GM12878 (cell line): ENCODE data around the gene KAZN. TPM values are rescaled to one million over a fixed set of nuclear protein-coding genes. Genes with fewer than 3 reads are reported as not detected.

Experiments used
- ATAC-seq: fragments of 200-7000 bp; cut with Tn5 transposase; 3 replicates; pipeline ENCODE4 v1.9.1; 2020; ENCODE audit warnings: mild to moderate bottlenecking, moderate library complexity
- BruUV-seq: library from RNA; stranded (reverse); fragments of 400-500 nt; replicated peaks from 2 replicates; lab custom pipeline; 2021; lab: Mats Ljungman, UMichigan
- CTCF ChIA-PET: fragments of 300-600 bp; sonication (Branson Sonifier 250); formaldehyde crosslinking; extraction: SDS; loops from one replicate; lab custom pipeline; 2021; ENCODE audit warnings: inconsistent platforms; lab: Yijun Ruan, JAX
- POLR2A ChIA-PET: fragments of 350-600 bp; formaldehyde crosslinking; extraction: SDS; loops from one replicate; lab custom pipeline; 2021; ENCODE audit warnings: inconsistent platforms; lab: Charles Lee
- RAD21 ChIA-PET: fragments of 300-600 bp; sonication (Branson Sonifier 250); formaldehyde crosslinking; loops from one replicate; lab custom pipeline; 2023; ENCODE audit warnings: antibody characterized with exemption; ENCODE audit not compliant: unreplicated experiment; lab: Charles Lee
- SMC1A ChIA-PET: fragments of 300-600 bp; sonication (Branson Sonifier 250); formaldehyde crosslinking; loops from one replicate; lab custom pipeline; 2023; ENCODE audit not compliant: unreplicated experiment, uncharacterized antibody; lab: Charles Lee
- DNase-seq: peaks from one replicate; pipeline ENCODE4 v3.0.0-alpha.2; 2011; ENCODE audit warnings: low read depth, low spot score
- FAIRE-seq: peaks from 3 replicates; lab custom pipeline; 2011; peaks lifted over from hg19 to GRCh38; lab: Jason Lieb, UNC
- H2AFZ ChIP-seq: 2 replicates; pipeline ENCODE4 v1.6.0; 2011; ENCODE audit warnings: low read depth, low read length, control low read depth; ENCODE audit not compliant: control insufficient read depth
- H3K27ac ChIP-seq: 2 replicates; pipeline ENCODE4 v1.5.1; 2011; ENCODE audit warnings: control low read depth; ENCODE audit not compliant: control insufficient read depth, insufficient read depth
- H3K27me3 ChIP-seq, 2 experiments: replicated peaks in 1 of 2; 2 replicates each; pipeline versions ENCODE4 v1.6.0 to v1.6.1; 2011; ENCODE audit warnings: low read length in 1 of 2; ENCODE audit not compliant: control insufficient read depth in 2 of 2, insufficient read depth in 2 of 2
- H3K36me3 ChIP-seq, 2 experiments: 2 replicates each; pipeline ENCODE4 v1.5.1; 2011; ENCODE audit warnings: low read length in 1 of 2; ENCODE audit not compliant: control insufficient read depth in 2 of 2, insufficient read depth in 2 of 2
- H3K4me1 ChIP-seq: 2 replicates; pipeline ENCODE4 v1.6.1; 2011; ENCODE audit warnings: mild to moderate bottlenecking, low read length, moderate library complexity, mixed read lengths; ENCODE audit not compliant: control insufficient read depth, insufficient read depth
- H3K4me2 ChIP-seq: 2 replicates; pipeline ENCODE4 v1.6.0; 2011; ENCODE audit warnings: control low read depth; ENCODE audit not compliant: control insufficient read depth, insufficient read depth
- H3K4me3 ChIP-seq: fragments of 200-600 bp; sonication (generic); 2 replicates; pipeline ENCODE4 v1.5.1; 2016
- H3K79me2 ChIP-seq: 2 replicates; pipeline ENCODE4 v1.6.0; 2011; ENCODE audit warnings: low read length; ENCODE audit not compliant: control insufficient read depth, insufficient read depth
- H3K9ac ChIP-seq: 2 replicates; pipeline ENCODE4 v1.8.0; 2011; ENCODE audit warnings: low read length, control low read depth, mixed read lengths; ENCODE audit not compliant: control insufficient read depth, insufficient read depth
- H3K9me3 ChIP-seq: replicated peaks from 3 replicates; pipeline ENCODE4 v1.5.1; 2011; ENCODE audit warnings: mild to moderate bottlenecking, low read length; ENCODE audit not compliant: control insufficient read depth, insufficient read depth
- H4K20me1 ChIP-seq: 2 replicates; pipeline ENCODE4 v1.6.0; 2011; ENCODE audit not compliant: control insufficient read depth, insufficient read depth
- ASH2L ChIP-seq: fragments of 300-600, 200-600 bp; sonication (generic); IDR thresholded peaks from 2 replicates; pipeline ENCODE4 v1.6.1; 2017; ENCODE audit warnings: low read depth, mild to moderate bottlenecking, borderline replicate concordance
- CREB1 ChIP-seq: IDR thresholded peaks from 2 replicates; pipeline ENCODE4 v1.6.1; 2012; ENCODE audit warnings: low read depth, mild to moderate bottlenecking, inconsistent platforms
- EED ChIP-seq: sonication (generic); IDR thresholded peaks from 2 replicates; pipeline ENCODE4 v1.6.1; 2016; ENCODE audit warnings: antibody characterized with exemption, low read depth
- GATAD2B ChIP-seq: fragments of 450-650 bp; conservative IDR thresholded peaks from 2 replicates; pipeline ENCODE4 v1.6.1; 2017; ENCODE audit warnings: low read depth, mild to moderate bottlenecking, moderate library complexity
- IKZF1 ChIP-seq: fragments of 450-650 bp; conservative IDR thresholded peaks from 2 replicates; pipeline ENCODE4 v1.6.1; 2017; ENCODE audit warnings: antibody characterized with exemption, mild to moderate bottlenecking
- IRF4 ChIP-seq: IDR thresholded peaks from 2 replicates; pipeline ENCODE4 v1.6.1; 2011; ENCODE audit warnings: low read depth, low read length
- IRF5 ChIP-seq: fragments of 450-650 bp; IDR thresholded peaks from 2 replicates; pipeline ENCODE4 v1.6.1; 2017; ENCODE audit warnings: borderline replicate concordance
- MYC ChIP-seq: IDR thresholded peaks from 2 replicates; pipeline ENCODE4 v1.6.1; 2011; ENCODE audit warnings: mild to moderate bottlenecking, low read length, moderate library complexity, inconsistent platforms; ENCODE audit not compliant: insufficient read depth, insufficient replicate concordance, insufficient read length, severe bottlenecking
- NFYB ChIP-seq: IDR thresholded peaks from 2 replicates; pipeline ENCODE4 v1.6.1; 2011; ENCODE audit warnings: low read depth, mild to moderate bottlenecking, low read length, improper control_type of control experiment, moderate library complexity; ENCODE audit not compliant: insufficient read depth
- SMAD1 ChIP-seq: fragments of 450-650 bp; IDR thresholded peaks from 2 replicates; pipeline ENCODE4 v1.6.1; 2018; ENCODE audit warnings: mild to moderate bottlenecking, low read depth; ENCODE audit not compliant: partially characterized antibody
- SUZ12 ChIP-seq: fragments of 200-600 bp; sonication (generic); IDR thresholded peaks from one replicate; pipeline ENCODE4 v1.6.1; 2018; ENCODE audit warnings: antibody characterized with exemption, mild to moderate bottlenecking; ENCODE audit not compliant: unreplicated experiment
- USF1 ChIP-seq: IDR thresholded peaks from 2 replicates; pipeline ENCODE4 v1.6.1; 2011; ENCODE audit warnings: borderline replicate concordance, low read depth, mild to moderate bottlenecking, moderate library complexity, mixed read lengths, low read length; ENCODE audit not compliant: insufficient read depth; ENCODE audit errors: extremely low read length
- ZNF207 ChIP-seq: fragments of 450-650 bp; IDR thresholded peaks from 2 replicates; pipeline ENCODE4 v1.6.1; 2014; ENCODE audit warnings: antibody characterized with exemption, mild to moderate bottlenecking, borderline replicate concordance
- WGBS: methylation state at CpG from one replicate; pipeline ENCODE4 v1.1.6; 2016; ENCODE audit warnings: low lambda C conversion rate; ENCODE audit not compliant: insufficient replicate concordance, insufficient coverage; ENCODE audit errors: missing lambda C conversion rate; 5-methylcytosine and 5-hydroxymethylcytosine counted together
- in situ Hi-C: fragments of 300-500 bp; cut with MboI; formaldehyde crosslinking; loops from 9 replicates; pipeline ENCODE4 v1.14.3; 2018; ENCODE audit warnings: mixed read lengths
- intact Hi-C: fragments of 100-400 bp; cut with micrococcal nuclease; formaldehyde crosslinking; loops from one replicate; pipeline ENCODE4 v1.14.2; 2022; ENCODE audit not compliant: unreplicated experiment
- polyA plus RNA-seq, 11 experiments: library from polyadenylated mRNA; depleted of rRNA in 4 of 11; unstranded in 6 of 11; stranded (reverse) in 5 of 11; fragments of >200 nt; fragmentation: Nextera tagmentation in 4 of 11; fragmentation: Illumina TruSeq in 1 of 11; extraction: Ambion mirVana in 4 of 11; extraction: Trizol in 1 of 11; gene quantifications; 1 replicate in 1 of 11; 2 replicates in 10 of 11; pipeline versions ENCODE4 v1.2.1 to v1.2.3, GENCODE V29; 2011 to 2016; ENCODE audit warnings: inconsistent platforms in 2 of 11, missing spikeins in 2 of 11, low read depth in 1 of 11
- total RNA-seq, 4 experiments: library from RNA; depleted of rRNA in 3 of 4; stranded (reverse); fragments of >200 nt in 3 of 4; fragmentation: Illumina TruSeq in 1 of 4; extraction: Trizol in 1 of 4; gene quantifications; 2 replicates each; pipeline versions ENCODE4 v1.2.1 to v1.2.3, GENCODE V29; 2013 to 2021

KAZN gene
- total and polyA plus RNA-seq, 10 of the 15 experiments (the other 5 are each of a cell fraction or from before 2014, with no cell fraction given), result 0.72 to 4.0 (median 1.2) TPM

DNA sequence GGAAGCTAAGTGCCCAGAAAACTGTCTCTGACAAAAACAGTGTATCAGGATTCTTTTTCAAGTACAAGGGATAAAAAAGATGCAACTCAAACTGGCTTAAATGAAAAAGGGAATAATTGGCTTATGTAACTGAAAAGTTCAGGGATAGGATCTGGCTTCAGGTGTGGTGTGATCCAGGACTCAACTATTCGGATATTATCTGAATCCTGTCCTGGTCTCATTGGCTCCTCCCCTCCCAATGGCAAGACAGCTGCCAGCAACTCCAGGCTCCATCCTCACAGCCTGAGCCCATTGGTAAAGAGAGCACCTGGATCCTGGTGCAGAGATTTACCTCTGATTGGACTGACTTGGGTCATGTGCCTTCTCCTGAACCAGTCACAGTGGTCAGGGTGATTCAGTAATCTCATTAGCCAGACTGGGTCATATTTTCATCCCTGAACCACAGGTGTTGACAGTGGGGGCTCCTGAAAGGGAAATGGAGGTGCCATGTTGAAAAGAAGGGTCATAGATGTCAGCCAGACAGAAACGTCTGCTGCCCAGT, 349.7 kb downstream of the KAZN start:
- FAIRE-seq, result no peak
- in situ Hi-C loops (no loop called here), intact Hi-C loops (no loop called here)
- Histone ChIP-seq H3K36me3 (no peaks in the 10 kb centered on the region), H3K4me1 (no peaks in the 10 kb centered on the region), H3K27ac (no peak overlapping the region), H3K79me2 (no peaks in the 10 kb centered on the region), H2AFZ (no peak overlapping the region), H4K20me1 (no peaks in the 10 kb centered on the region), H3K9ac (no peak overlapping the region), H3K4me3 (no peak overlapping the region), H3K27me3 (no peaks in the 10 kb centered on the region; a peak in 1 of 4 replicates), H3K9me3 (no peaks in the 10 kb centered on the region), H3K4me2 (no peak overlapping the region)
- no TSS peak for BruUV-seq
- ChIA-PET CTCF (no interaction called here), RAD21 (no interaction called here), SMC1A (interaction anchor here (1.1 kb wide), 1 partner anchor 23 kb away, joined by 3 read pairs; no protein-coding TSS in a partner anchor), POLR2A (no interaction called here)
- TF ChIP-seq NFYB, result 0 out of 2 replicates have a peak, but pooled peaks have one; percentile 44
- no peak for TF ChIP-seq ASH2L
- ATAC-seq, result no peak
- 45% methylated on average over 2 of the region's 2 CpGs for WGBS
- no peak for DNase-seq

DNA sequence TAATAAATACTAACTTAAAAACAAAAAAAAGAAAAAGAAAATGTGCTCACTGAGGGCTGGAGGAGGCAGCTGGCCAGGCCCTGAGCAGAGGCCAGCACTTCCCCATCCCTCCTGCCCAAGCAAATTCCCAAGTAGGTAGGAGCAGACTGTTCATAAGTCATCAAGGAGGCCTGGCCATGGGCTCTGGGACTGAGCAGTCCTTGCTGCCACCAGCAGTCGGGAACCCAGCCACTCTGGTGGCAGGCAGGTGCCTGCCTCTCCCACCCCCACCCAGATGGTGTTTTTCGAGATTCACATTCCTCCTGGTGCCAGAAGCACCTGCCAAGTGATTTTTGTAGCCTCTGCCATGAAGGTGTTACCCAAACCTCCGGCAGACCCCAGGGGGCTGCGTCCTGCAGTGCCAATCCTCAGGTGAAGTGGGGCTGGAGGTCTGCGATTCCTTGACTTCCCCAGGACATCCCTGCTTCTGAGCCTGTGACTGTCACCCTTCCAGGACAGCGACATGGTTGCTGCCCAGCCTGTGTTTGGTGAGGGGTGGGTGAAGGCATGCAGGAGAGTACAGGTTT, 350.9 kb downstream of the KAZN start:
- no peak for DNase-seq

More for the DNA sequence above, 350.9 kb downstream of the KAZN start:
- no peak for ATAC-seq
- BruUV-seq, result no TSS peak
- no peaks in the 10 kb centered on the region for H3K36me3 ChIP-seq
- no peaks in the 10 kb centered on the region; a peak in 1 of 4 replicates for H3K27me3 ChIP-seq
- H3K9ac ChIP-seq, result no peak overlapping the region
- no peak overlapping the region for H3K4me3 ChIP-seq
- 12% methylated on average over 6 of the region's 6 CpGs for WGBS
- in situ Hi-C loops (no loop called here), intact Hi-C loops (no loop called here)
- SMC1A ChIA-PET, result no interaction called here
- RAD21 ChIA-PET, result no interaction called here
- no peaks in the 10 kb centered on the region for H3K4me1 ChIP-seq
- FAIRE-seq, result no peak
- H2AFZ ChIP-seq, result no peak overlapping the region
- no peak overlapping the region for H3K27ac ChIP-seq
- no peak for TF ChIP-seq MYC
- no peak for TF ChIP-seq GATAD2B
- no peak for TF ChIP-seq CREB1
- TF ChIP-seq SUZ12, result no peak
- TF ChIP-seq IKZF1, result no peak
- TF ChIP-seq SMAD1, result no peak
- TF ChIP-seq ZNF207, result no peak
- TF ChIP-seq IRF5, result no peak
- TF ChIP-seq USF1, result no peak
- TF ChIP-seq EED, result no peak
- TF ChIP-seq IRF4, result no peak
- TF ChIP-seq NFYB, result no peak
- H4K20me1 ChIP-seq, result no peaks in the 10 kb centered on the region
- no peaks in the 10 kb centered on the region for H3K79me2 ChIP-seq
- POLR2A ChIA-PET, result no interaction called here
- H3K9me3 ChIP-seq, result no peaks in the 10 kb centered on the region
- H3K4me2 ChIP-seq, result no peak overlapping the region
- CTCF ChIA-PET, result no interaction called here
